ENCODE results near the gene BRWD1. TPM values are rescaled to one million over a fixed set of nuclear protein-coding genes. Genes with fewer than 3 reads are reported as not detected.

BRWD1 gene
- total RNA-seq, 4 donors from 2014 or later: 55.6 to 183 (median 65.4) TPM

- Histone ChIP-seq H3K4me1 (no peaks in the 10 kb centered on the region), H3K27me3 (no peaks in the 10 kb centered on the region), H3K36me3 (no peaks in the 10 kb centered on the region), H3K27ac (no peak overlapping the region), H3K4me3 (no peak overlapping the region), H3K9me3 (no peaks in the 10 kb centered on the region)
- no peak for TF ChIP-seq CTCF (IDR thresholded peaks at IDR 0.05)
- TF ChIP-seq POLR2A (IDR thresholded peaks at IDR 0.05): no peak
- intact Hi-C loops (cut with DNase I; ENCODE audit: low total_unique reads): loop anchor here (10.0 kb wide), 1 partner anchor 200 kb away; a partner anchor contains a TSS
- no peak for DNase-seq
These were observed 128.3 kb downstream of the BRWD1 start for GRCh38 chr21:39185157-39185556.

- H3K27me3 ChIP-seq: no peaks in the 10 kb centered on the region
- H3K4me1 ChIP-seq: no peaks in the 10 kb centered on the region
- no peak for DNase-seq
- intact Hi-C loops (cut with DNase I; ENCODE audit: low total_unique reads): loop anchor here (10.0 kb wide), 1 partner anchor 200 kb away; a partner anchor contains a TSS
- H3K36me3 ChIP-seq: no peaks in the 10 kb centered on the region
- peak overlapping the region; percentile 76 to 83 for H3K4me3 ChIP-seq
- H3K27ac ChIP-seq: peak overlapping the region; percentile 94 to 95
- H3K9me3 ChIP-seq: no peaks in the 10 kb centered on the region
- peak in 1 of 2 donors; percentile 9 for TF ChIP-seq POLR2A (IDR thresholded peaks at IDR 0.05)
- TF ChIP-seq CTCF (IDR thresholded peaks at IDR 0.05): no peak
These were observed 129.1 kb downstream of the BRWD1 start for GRCh38 chr21:39184050-39184980.

GRCh38 chr21:39183272-39184049, 130.0 kb downstream of the BRWD1 start, which contains the start of gene PSMG1:
Gene PSMG1, minus strand, starts transcription at chr21:39183451. Its CDS starts 66 bp downstream, at chr21:39183385.
- no peaks in the 10 kb centered on the region for H3K4me1 ChIP-seq
- intact Hi-C loops (cut with DNase I; ENCODE audit: low total_unique reads): loop anchor here (10.0 kb wide), 1 partner anchor 201 kb away; a partner anchor contains a TSS
- H3K27me3 ChIP-seq: no peaks in the 10 kb centered on the region
- peak; percentile 91 to 92 for DNase-seq
- H3K9me3 ChIP-seq: no peaks in the 10 kb centered on the region
- H3K36me3 ChIP-seq: no peaks in the 10 kb centered on the region
- H3K27ac ChIP-seq: peak within 1 kb of the TSS; percentile 94 to 95
- peak; percentile 68 to 79 for TF ChIP-seq POLR2A (IDR thresholded peaks at IDR 0.05)
- TF ChIP-seq CTCF (IDR thresholded peaks at IDR 0.05): peak in 1 of 4 experiments; percentile 4
- peak within 1 kb of the TSS; percentile 76 to 83 for H3K4me3 ChIP-seq

- intact Hi-C loops (cut with DNase I; ENCODE audit: low total_unique reads): loop anchor here (10.0 kb wide), 1 partner anchor 202 kb away; a partner anchor contains a TSS
These were observed 130.8 kb downstream of the BRWD1 start for GRCh38 chr21:39182484-39183271.

More at GRCh38 chr21:39182484-39183271, 130.8 kb downstream of the BRWD1 start:
- DNase-seq: peak in 1 of 2 donors; percentile 29
- Histone ChIP-seq H3K4me3 (peak overlapping the region; percentile 76 to 83), H3K27me3 (no peaks in the 10 kb centered on the region), H3K4me1 (no peaks in the 10 kb centered on the region), H3K27ac (peak overlapping the region; percentile 94 to 95), H3K9me3 (no peaks in the 10 kb centered on the region), H3K36me3 (no peaks in the 10 kb centered on the region)
- TF ChIP-seq POLR2A (IDR thresholded peaks at IDR 0.05): no peak
- TF ChIP-seq CTCF (IDR thresholded peaks at IDR 0.05): no peak

Data from uterus (tissue), 4 donors.